HL-60/S4 (cell line): ENCODE data around the gene NR2F6.

Source experiments
- in situ Hi-C: fragments of 300-500 bp; cut with MboI; formaldehyde crosslinking; loops from 2 replicates; pipeline ENCODE4 v1.14.3; 2022; ENCODE audit warnings: low sequenced_read_pairs

Gene NR2F6

DNA sequence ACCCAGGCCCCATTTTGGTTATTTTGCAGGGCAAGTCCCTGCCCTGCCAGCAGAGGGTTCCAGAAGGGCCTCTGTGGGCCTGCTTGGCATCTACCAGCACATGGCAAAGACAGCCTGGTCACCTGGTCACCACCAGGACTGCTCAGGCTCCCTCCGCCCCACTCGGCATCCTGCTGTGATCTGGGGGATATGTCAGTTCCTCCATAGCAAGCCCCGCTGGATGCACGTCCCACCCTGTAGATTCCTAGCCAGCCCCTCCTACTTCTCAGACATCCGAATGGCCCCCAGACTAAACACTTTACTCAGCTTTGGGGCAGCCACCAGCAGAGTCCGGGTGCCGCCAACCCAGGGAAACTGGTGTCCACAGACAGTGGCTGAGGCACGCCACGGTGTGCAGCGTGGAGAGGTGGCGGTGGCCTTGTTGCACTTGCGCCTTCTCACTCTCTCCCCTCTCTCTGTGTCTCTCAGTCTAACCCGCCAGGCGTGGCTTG is 62.4 kb downstream of the NR2F6 start:
- in situ Hi-C loops, result no loop called here
